ENCODE data around the gene TFR2.

Gene TFR2

DNA sequence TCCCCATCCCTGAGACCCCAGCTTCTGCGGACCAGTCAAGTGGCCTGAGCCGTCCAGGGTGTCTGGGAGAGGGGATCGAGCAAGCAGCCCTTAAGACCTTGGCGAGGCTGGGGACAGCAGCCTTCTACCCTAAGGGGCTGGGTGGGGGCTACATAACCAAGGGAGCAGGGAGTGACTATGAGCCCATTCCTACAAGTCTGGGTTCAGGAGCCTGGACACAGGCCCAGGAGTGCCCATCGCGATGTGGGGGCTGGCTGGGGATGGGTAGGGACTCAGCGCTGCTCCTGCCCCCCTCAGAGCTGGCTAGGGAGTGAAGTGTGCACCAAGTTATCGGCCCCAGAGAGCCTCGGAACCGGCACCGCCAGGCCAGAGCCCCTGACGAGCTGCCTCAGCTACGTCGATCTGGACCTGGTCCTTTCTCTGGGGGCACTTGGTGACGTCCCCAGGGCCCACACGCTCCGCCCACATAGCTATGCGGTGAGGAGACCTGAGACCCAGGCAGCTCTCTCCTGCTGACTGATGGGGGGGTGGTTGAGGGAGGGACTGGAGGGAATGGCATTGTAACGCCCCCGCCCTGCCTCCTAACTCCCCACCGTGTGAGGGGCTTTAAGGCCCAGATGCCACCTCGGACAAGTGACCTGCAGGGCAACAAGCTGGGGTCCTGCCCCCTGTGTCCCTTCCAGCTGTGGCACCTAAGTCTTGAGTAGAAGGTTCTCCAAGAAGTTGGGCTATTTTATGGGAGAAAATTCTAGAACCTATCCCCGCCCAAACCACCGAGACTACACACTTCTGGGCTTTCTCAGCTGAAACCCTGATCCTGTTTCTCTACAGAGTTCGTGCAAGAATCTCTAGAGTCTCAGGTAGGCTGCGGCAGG, 70.2 kb downstream of the TFR2 start:
- DNase-seq = no peak
